GM13977 (cell line): ENCODE measurements around the gene CILP2.

Experiments used
- DNase-seq: peaks from one replicate; pipeline ENCODE4 v3.0.0; 2012; ENCODE audit warnings: low spot score
- in situ Hi-C: fragments of 300-500 bp; cut with MboI; formaldehyde crosslinking; loops from one replicate; pipeline ENCODE4 v1.12.0; 2022; ENCODE audit warnings: low sequenced_read_pairs, low pct_unique_long_range_greater_than_20kb, mixed read lengths, inconsistent platforms; ENCODE audit not compliant: unreplicated experiment
- TF ChIP-seq, protein P1 (sequence below): IDR thresholded peaks from 2 replicates; pipeline ENCODE4 v1.5.1; 2012; ENCODE audit warnings: mild to moderate bottlenecking, control low read depth; ENCODE audit not compliant: insufficient read depth; ENCODE audit errors: extremely low read depth, missing control alignments

Gene CILP2

DNA sequence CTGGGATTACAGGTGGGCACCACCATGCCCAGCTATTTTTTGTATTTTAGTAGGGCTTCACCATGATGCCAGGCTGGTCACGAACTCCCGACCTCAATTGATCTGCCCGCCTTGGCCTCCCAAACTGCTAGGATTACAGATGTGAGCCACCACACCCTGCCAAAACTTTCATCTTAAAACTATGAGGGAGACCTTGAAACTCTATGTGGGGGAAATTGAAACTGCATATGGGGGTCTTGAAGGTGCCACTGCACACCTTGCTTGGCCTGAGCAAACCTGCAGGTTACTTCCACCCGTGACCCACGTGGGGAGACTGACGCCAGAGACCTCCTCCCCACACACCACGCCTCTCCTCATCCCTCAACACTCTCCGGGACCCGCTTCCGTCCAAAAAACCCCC lies 15.6 kb downstream of the CILP2 start:
- in situ Hi-C loops = no loop called here
- TF ChIP-seq, protein P1, sequence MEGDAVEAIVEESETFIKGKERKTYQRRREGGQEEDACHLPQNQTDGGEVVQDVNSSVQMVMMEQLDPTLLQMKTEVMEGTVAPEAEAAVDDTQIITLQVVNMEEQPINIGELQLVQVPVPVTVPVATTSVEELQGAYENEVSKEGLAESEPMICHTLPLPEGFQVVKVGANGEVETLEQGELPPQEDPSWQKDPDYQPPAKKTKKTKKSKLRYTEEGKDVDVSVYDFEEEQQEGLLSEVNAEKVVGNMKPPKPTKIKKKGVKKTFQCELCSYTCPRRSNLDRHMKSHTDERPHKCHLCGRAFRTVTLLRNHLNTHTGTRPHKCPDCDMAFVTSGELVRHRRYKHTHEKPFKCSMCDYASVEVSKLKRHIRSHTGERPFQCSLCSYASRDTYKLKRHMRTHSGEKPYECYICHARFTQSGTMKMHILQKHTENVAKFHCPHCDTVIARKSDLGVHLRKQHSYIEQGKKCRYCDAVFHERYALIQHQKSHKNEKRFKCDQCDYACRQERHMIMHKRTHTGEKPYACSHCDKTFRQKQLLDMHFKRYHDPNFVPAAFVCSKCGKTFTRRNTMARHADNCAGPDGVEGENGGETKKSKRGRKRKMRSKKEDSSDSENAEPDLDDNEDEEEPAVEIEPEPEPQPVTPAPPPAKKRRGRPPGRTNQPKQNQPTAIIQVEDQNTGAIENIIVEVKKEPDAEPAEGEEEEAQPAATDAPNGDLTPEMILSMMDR = no peak
- DNase-seq = no peak

DNA sequence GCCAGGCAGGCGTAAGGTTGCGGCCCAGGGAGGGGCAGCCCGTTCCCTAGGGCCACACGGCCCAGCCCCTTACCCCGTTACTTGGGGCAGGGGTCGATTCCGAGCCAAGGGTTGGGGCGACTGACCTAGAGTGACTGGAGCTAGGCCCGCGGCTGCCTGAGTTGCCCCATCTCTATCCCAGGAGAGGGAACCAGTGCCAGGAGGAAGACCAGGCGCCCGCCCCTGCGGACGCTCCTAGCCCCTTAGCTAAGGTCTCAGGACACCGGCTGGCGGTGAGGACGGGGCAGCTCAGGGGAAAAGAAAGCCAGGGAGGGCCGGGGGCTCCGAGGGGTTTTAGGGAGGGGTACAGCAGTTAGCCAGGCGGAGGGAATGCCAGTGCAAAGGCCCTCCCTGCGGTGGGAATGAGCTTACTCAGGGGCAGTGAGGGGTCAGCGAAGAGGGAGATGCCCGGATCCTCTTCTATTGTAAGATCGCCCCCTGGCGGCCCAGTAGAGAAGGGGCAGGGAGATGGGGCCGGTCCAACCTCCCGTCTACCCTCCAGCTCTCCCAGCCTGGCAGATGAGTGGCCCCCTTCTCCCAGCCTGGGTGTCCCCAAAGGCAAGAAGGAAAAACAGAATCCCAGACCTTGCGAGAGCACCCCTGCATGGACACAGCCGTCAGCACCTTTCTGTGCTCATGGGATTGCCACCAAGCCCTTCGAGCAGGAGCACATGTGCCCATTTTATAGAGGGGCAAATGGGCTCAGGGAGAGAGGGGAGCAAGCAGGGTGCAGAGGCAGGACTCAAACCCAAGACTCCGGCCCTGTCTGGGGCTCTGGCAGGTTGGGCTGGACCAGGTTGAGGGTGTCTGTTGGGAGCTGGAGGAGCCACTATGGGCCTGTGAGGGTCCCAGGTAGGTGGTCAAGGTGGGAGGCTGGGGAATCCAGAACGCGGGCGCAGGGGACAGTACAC lies 16.3 kb downstream of the CILP2 start:
- DNase-seq = peak; percentile 82
- TF ChIP-seq, protein P1 = peak; percentile 81
- in situ Hi-C loops = no loop called here

DNA sequence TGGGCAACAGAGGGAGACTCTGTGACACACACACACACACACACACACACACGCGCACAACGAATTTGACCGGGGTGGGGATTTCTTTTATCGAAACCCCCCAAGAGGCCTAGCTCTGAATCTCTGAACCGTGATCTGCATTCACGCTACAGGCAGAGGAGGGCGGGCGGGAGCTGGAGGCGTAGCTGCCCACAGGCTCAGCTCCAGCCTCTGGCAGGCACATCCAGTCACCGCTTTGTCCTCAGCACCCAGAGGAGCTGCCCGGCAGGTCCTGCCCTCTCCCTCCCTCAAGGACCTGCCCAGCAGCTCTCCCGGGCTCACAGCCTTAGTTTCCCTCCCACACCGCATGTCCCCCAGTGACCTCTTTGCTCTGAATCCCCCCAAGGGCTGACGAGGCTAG lies 20.0 kb downstream of the CILP2 start:
- TF ChIP-seq, protein P1 = no peak
- no peak for DNase-seq
- in situ Hi-C loops = no loop called here

DNA sequence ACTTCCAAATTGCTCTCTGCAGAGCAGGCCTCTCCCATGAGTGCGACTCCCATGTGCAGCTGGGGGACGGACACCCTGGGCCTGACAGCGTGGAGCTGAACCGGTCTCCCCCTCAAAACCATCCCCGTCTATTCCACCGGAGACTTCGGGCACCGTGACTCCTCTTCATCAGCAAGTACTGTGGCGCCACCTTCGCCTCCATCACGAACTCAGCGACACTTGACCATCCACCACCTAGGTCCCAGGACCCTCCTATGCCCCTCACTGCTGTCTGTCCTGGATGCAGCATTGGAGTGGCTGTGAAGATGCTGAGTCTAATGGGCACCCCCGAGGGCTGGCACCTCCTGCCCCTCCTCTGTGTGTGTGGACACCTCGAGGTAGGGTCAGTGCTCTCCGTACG lies 20.6 kb downstream of the CILP2 start:
- no peak for DNase-seq
- TF ChIP-seq, protein P1 = no peak
- in situ Hi-C loops = no loop called here

DNA sequence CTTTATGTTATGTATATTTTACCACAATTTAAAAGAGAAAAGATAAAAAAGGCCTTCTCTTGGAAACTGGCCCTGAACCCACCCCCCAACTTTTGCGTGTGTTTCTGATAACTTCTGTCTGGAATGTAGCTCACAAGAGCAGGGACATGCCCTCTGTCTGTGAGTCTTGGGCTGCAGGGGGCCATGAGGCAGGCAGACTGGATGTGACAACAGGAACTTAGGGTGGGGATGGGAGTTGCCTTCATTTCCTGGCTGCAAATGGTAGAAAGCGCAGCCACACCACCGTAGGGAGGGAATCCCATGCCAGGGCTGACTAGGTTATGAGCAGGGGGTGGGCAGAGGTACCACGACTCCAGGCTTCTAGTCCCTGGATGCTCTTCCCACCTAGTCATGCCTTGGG lies 21.9 kb downstream of the CILP2 start:
- DNase-seq = no peak
- TF ChIP-seq, protein P1 = no peak
- in situ Hi-C loops = no loop called here

DNA sequence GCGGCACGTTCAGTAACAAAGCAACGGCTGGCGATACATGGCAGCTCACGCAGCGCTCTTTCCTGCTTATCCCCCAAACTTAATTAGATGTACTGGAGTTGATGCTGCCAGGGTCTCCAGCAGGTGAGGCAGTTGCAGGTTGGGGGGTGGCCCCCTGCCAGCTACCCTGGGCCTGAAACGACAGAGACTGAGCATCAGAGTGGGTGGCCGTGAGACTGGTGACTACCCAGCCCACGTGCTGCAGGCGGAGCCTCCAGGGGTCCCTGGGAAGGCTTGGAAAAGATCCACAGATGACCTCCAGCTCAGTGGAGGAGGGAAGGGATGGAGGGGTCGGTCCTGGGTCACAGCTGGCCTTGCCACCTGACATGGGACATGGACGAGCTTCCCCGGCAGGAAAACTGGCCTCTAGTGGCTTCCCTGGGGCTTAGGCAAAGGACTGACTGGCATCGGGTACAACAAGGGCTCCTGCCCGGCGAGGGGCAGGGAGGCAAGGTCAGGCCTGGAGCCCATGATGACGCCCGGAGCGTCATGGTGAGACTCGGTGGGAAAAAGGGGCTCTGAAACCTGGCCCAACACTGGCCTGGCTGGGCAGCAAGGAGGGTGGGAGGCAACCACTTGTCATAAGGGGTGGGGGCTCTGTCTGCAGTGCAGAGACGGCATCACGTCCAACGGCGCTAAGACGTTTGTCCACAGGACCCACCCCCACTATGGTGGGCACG lies 24.0 kb downstream of the CILP2 start:
- TF ChIP-seq, protein P1 = no peak
- in situ Hi-C loops = no loop called here
- DNase-seq = no peak
